GM18867 (cell line): ENCODE data around the gene MINDY1.
A peak's percentile ranks its signal among the peaks of the same experiment; 100 is the strongest.

Source experiments
- ATAC-seq: cut with Tn5 transposase; IDR thresholded peaks from one replicate; pipeline ENCODE4 v1.9.1; 2021; ENCODE audit warnings: mild to moderate bottlenecking, moderate library complexity; ENCODE audit not compliant: unreplicated experiment

The MINDY1 gene, protein sequence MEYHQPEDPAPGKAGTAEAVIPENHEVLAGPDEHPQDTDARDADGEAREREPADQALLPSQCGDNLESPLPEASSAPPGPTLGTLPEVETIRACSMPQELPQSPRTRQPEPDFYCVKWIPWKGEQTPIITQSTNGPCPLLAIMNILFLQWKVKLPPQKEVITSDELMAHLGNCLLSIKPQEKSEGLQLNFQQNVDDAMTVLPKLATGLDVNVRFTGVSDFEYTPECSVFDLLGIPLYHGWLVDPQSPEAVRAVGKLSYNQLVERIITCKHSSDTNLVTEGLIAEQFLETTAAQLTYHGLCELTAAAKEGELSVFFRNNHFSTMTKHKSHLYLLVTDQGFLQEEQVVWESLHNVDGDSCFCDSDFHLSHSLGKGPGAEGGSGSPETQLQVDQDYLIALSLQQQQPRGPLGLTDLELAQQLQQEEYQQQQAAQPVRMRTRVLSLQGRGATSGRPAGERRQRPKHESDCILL

GRCh38 chr1:151006327-151007052 lies at the start of gene MINDY1:
Gene MINDY1, minus strand, starts transcription at chr1:151006902. Its CDS starts 4,285 bp downstream, at chr1:151002617.
- ATAC-seq = no peak

GRCh38 chr1:151056149-151056548 lies 49.4 kb upstream of the MINDY1 start:
- ATAC-seq = no peak

- ATAC-seq = no peak
Measured at GRCh38 chr1:151055581-151055980, 48.9 kb upstream of the MINDY1 start.

- no peak for ATAC-seq
Measured at GRCh38 chr1:151054971-151055547, 48.4 kb upstream of the MINDY1 start.

- ATAC-seq = no peak
Measured at GRCh38 chr1:151051356-151052009, 44.8 kb upstream of the MINDY1 start.

- ATAC-seq = no peak
Measured at GRCh38 chr1:151050051-151050688, 43.5 kb upstream of the MINDY1 start.

GRCh38 chr1:151049458-151049857 lies 42.8 kb upstream of the MINDY1 start:
- ATAC-seq = no peak

DNA sequence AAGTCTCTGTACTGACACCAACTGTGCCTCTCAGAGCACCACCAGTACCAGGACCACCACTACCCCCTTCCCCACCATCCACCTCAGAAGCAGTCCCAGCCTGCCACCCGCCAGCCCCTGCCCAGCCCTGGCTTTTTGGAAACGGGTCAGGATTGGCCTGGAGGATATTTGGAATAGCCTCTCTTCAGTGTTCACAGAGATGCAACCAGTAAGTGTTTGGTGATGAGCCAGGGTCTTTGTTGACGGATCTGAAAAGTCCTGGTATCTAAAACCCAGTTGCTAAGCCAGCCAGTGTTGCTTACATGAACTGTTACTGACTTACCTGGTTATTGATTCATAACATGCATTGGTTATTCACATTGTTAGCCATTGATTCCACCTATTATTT lies 41.9 kb upstream of the MINDY1 start:
- ATAC-seq = no peak

- peak; percentile 59 for ATAC-seq
Measured at GRCh38 chr1:151047925-151048644, 41.4 kb upstream of the MINDY1 start.

DNA sequence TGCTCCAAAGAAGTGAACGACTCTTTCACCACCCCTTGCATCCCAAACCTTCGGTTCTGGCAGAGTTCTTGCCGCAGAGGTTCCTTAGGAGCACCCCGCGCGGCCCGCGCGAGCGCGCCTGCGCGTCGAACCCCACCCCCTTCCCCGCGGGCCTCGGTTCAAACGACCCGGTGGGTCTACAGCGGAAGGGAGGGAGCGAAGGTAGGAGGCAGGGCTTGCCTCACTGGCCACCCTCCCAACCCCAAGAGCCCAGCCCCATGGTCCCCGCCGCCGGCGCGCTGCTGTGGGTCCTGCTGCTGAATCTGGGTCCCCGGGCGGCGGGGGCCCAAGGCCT lies 40.9 kb upstream of the MINDY1 start, which contains the start of gene C1orf56:
TSS of gene C1orf56 (plus strand) at position 161 of the 334 bp plus-strand sequence. CDS start at position 258, 97 bp downstream.
- peak; percentile 44 for ATAC-seq

- no peak for ATAC-seq
Measured at GRCh38 chr1:151043163-151043562, 36.5 kb upstream of the MINDY1 start.

DNA sequence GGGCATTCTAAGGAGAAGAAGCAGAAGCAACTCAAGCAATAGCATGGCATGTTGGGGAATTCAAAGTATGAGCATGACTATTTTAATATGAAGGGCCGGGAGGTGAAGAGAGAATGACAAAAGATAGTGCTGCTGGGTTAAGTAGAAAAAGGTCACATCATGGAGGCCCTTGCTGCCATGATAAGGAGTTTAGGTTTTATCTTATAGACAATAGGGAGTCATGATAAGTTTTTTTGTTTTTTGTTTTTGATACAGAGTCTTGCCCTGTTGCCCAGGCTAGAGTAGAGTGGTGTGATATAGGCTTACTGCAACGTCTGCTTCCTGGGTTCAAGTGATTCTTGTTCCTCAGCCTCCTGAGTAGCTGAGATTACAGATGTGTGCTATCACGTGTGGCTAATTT lies 32.8 kb upstream of the MINDY1 start:
- no peak for ATAC-seq

DNA sequence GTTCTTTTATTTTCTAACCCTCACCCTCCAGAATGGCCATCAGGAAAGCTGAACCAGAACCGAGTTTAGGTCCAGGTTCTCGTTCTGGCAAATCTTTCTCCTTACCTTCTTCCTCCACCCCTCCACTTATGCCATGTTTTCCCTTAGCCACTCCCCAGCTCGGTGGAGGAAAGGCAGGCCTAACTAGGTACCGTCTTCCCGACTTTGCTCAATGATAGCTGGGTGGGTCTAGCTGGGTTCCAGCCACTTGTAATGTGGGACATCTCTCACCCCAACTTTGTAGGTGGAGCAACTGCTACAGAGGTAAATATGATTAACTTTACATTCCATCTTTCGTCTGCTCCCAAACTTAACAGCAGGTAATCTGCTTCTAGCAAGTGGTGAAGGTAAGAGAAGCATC lies 30.3 kb upstream of the MINDY1 start:
- ATAC-seq = no peak

- no peak for ATAC-seq
Measured at GRCh38 chr1:151036356-151036755, 29.7 kb upstream of the MINDY1 start, which contains the start of gene BNIPL. Gene BNIPL, plus strand, starts transcription at chr1:151036586. Its CDS starts 140 bp downstream, at chr1:151036726.

DNA sequence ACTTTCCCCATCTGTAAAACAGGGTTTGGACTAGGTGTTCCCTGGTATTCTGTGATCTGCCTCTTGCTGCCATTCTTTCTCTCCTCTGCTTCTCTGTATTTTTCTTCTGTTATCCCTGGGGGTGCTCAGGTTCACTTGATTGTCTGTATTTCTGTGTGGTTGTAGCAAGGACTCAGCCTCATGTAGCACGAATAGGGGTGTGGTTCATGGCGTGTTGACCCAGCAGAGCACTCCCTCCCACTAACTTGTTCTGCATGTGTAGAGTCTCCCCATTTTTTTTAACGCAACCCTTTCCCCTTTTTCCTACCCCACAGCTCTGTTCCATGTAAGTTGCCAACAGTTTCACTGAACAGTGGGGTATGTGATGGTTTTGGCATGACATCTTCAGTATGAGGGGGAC lies 28.5 kb upstream of the MINDY1 start:
- no peak for ATAC-seq

DNA sequence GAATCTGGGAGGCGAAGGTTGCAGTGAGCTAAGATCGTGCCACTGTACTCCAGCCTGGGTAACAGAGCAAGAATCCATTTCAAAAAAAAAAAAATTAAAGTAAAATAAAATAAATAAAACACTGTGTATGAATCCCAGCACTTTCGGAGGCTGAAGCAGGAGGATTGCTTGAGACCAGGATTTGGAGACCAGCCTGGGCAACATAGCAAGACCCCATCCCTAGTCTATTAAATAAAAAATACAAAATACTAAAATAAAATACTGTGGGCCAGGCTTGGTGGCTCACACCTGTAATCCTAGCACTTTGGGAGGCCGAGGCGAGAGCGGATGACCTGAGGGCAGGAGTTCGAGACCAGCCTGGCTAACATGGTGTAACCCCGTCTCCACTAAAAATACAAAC lies 25.5 kb upstream of the MINDY1 start:
- ATAC-seq = no peak

- ATAC-seq = no peak
Measured at GRCh38 chr1:151026460-151026859, 19.8 kb upstream of the MINDY1 start.

GRCh38 chr1:151024540-151025146 lies 17.9 kb upstream of the MINDY1 start:
- ATAC-seq = no peak

DNA sequence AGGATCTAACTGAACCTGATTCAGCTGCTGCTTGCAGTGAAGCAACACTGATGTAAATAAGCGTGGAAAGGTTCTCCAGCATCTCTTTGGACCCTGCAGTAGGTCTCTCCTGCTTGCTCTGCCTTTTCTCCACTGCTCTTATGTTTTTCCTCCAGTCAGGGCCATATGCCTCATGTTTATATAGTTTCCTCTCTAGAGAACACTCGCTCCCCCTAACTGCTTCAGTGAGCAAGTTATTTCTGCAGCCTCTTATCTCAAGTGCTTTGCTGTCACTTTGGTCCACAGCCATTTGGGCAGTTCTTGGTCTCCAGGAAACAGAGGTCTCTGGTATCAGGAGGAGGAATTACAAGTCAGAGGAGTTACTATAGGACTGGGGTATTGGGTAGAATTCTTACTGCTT lies 6.8 kb upstream of the MINDY1 start:
- ATAC-seq = no peak
